K562 (cell line): ENCODE measurements around the gene SMIM3. TPM values are rescaled to one million over a fixed set of nuclear protein-coding genes. Genes with fewer than 3 reads are reported as not detected.
A peak's percentile ranks its signal among the peaks of the same experiment; 100 is the strongest.

Experiments
- HNRNPL ChIP-seq: fragments of 200-400 bp; formaldehyde crosslinking; IDR thresholded peaks from 2 replicates; pipeline ENCODE4 v1.6.1; 2017; ENCODE audit warnings: low read depth, mild to moderate bottlenecking, low read length
- MED1 ChIP-seq: sonication (generic); formaldehyde crosslinking; IDR thresholded peaks from 2 replicates; pipeline ENCODE4 v1.8.1; 2023; ENCODE audit warnings: missing genetic modification reagents, borderline replicate concordance
- MEIS2 ChIP-seq: fragments of 450-650 bp; IDR thresholded peaks from 2 replicates; pipeline ENCODE4 v1.6.1; 2014; ENCODE audit warnings: mild to moderate bottlenecking; ENCODE audit not compliant: partially characterized antibody
- SLC30A9 ChIP-seq: fragments of 250-450 bp; sonication (Bioruptor Pico); IDR thresholded peaks from 2 replicates; pipeline ENCODE4 v1.8.0; 2022; ENCODE audit warnings: mild to moderate bottlenecking, moderate library complexity
- SP2 ChIP-seq: IDR thresholded peaks from 2 replicates; pipeline ENCODE4 v1.6.1; 2011; ENCODE audit warnings: mild to moderate bottlenecking, low read depth, low read length, moderate library complexity; ENCODE audit not compliant: poor library complexity, severe bottlenecking; ENCODE audit errors: extremely low read depth
- SRF ChIP-seq, 2 experiments: fragments of 250-450, 450-650 bp in 1 of 2; sonication (Bioruptor Pico) in 1 of 2; sonication (generic) in 1 of 2; formaldehyde crosslinking; IDR thresholded peaks; 2 replicates each; pipeline versions ENCODE4 v1.5.0 to v1.5.1; 2020 to 2022; ENCODE audit warnings: mild to moderate bottlenecking in 1 of 2, missing genetic modification reagents in 1 of 2
- STAG1 ChIP-seq: sonication (generic); formaldehyde crosslinking; IDR thresholded peaks from 2 replicates; pipeline ENCODE4 v1.5.0; 2020; ENCODE audit warnings: missing genetic modification reagents, borderline replicate concordance
- SUPT5H ChIP-seq: fragments of 450-650 bp; IDR thresholded peaks from 2 replicates; pipeline ENCODE4 v1.6.1; 2016
- ZNF274 ChIP-seq: IDR thresholded peaks from 2 replicates; pipeline ENCODE4 v1.6.1; 2011; ENCODE audit warnings: low read depth, mild to moderate bottlenecking, low read length, moderate library complexity, borderline replicate concordance
- ZNF316 ChIP-seq: fragments of 450-650 bp; IDR thresholded peaks from 2 replicates; pipeline ENCODE4 v1.6.1; 2016
- ZZZ3 ChIP-seq: fragments of 450-650 bp; IDR thresholded peaks from 2 replicates; pipeline ENCODE4 v1.6.1; 2016; ENCODE audit warnings: antibody characterized with exemption, mild to moderate bottlenecking, moderate library complexity
- polyA plus RNA-seq, 8 experiments: library from polyadenylated mRNA; depleted of rRNA in 4 of 8; stranded (reverse) in 5 of 8; unstranded in 3 of 8; fragments of >200 nt; fragmentation: Nextera tagmentation in 2 of 8; fragmentation: Illumina TruSeq in 1 of 8; extraction: Ambion mirVana in 2 of 8; extraction: Trizol in 1 of 8; gene quantifications; 2 replicates each; pipeline versions ENCODE4 v1.2.1 to v1.2.3, GENCODE V29; 2011 to 2014; ENCODE audit warnings: inconsistent platforms in 1 of 8, missing spikeins in 1 of 8
- total RNA-seq, 7 experiments: library from RNA; depleted of rRNA in 6 of 7; stranded (reverse); fragments of >200 nt in 6 of 7; fragmentation: Illumina TruSeq in 2 of 7; extraction: Trizol in 2 of 7; gene quantifications; 2 replicates each; pipeline versions ENCODE4 v1.2.1 to v1.2.3, GENCODE V29; 2011 to 2021; ENCODE audit warnings: low replicate concordance in 1 of 7
- TF ChIP-seq, protein P1 (sequence below): sonication (generic); formaldehyde crosslinking; IDR thresholded peaks from 2 replicates; pipeline ENCODE4 v1.4.0; 2020; ENCODE audit warnings: mild to moderate bottlenecking, missing genetic modification reagents
- TF ChIP-seq, protein P2 (sequence below): IDR thresholded peaks from 3 replicates; pipeline ENCODE4 v1.6.1; 2011; ENCODE audit warnings: borderline replicate concordance, mild to moderate bottlenecking, moderate library complexity; ENCODE audit not compliant: insufficient read length; ENCODE audit errors: extremely low read depth
- TF ChIP-seq, protein P3 (sequence below): fragments of 150-350 bp; conservative IDR thresholded peaks from 2 replicates; pipeline ENCODE4 v1.6.1; 2014; ENCODE audit warnings: low read length
- TF ChIP-seq, protein P4 (sequence below): IDR thresholded peaks from 2 replicates; pipeline ENCODE4 v1.6.1; 2016; ENCODE audit warnings: missing genetic modification characterization, missing compliant biosample characterization

SMIM3 gene
- total and polyA plus RNA-seq, 9 of the 15 experiments (the other 6 are each of a cell fraction or from before 2014, with no cell fraction given): 4.1 to 27.7 (median 13.6) TPM

DNA sequence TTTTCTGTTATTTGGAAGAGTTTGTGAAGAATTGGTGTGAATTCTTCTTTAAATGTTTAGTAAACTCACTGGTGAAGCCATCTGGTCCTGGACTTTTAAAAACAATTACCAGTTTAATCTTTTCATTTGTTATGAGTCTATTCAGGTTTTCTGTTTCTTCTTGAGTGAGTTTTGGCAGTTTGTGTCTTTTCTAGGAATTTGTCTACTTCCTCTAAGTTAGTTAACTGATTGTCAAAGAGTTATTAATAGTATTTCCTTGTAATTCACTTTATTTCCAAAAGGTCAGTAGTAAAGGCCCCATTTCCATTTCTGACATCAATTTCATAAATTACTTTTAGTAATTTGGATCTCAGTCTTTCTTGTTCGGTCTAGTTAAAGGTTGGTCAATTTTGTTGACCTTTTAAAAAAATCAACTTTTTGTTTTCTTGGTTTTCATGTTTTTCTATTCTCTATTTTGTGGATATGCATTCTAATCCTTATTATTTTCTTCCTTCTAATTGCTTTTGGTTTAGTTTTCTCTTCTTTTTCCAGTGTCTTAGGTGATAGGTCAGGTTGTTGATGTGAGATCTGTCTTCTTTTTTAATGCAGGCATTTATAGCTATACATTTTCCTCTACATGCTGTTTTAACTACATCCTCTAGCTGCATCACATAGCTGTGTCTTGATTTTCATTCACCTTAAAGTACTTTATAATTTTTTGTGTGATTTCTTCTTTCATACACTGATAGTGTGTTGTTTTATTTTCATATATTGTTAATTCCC lies 7.3 kb upstream of the SMIM3 start (continued):
- TF ChIP-seq, protein P1, sequence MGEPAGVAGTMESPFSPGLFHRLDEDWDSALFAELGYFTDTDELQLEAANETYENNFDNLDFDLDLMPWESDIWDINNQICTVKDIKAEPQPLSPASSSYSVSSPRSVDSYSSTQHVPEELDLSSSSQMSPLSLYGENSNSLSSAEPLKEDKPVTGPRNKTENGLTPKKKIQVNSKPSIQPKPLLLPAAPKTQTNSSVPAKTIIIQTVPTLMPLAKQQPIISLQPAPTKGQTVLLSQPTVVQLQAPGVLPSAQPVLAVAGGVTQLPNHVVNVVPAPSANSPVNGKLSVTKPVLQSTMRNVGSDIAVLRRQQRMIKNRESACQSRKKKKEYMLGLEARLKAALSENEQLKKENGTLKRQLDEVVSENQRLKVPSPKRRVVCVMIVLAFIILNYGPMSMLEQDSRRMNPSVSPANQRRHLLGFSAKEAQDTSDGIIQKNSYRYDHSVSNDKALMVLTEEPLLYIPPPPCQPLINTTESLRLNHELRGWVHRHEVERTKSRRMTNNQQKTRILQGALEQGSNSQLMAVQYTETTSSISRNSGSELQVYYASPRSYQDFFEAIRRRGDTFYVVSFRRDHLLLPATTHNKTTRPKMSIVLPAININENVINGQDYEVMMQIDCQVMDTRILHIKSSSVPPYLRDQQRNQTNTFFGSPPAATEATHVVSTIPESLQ (CRISPR knock-in tag): no peak
- TF ChIP-seq HNRNPL: no peak
- TF ChIP-seq, protein P2, sequence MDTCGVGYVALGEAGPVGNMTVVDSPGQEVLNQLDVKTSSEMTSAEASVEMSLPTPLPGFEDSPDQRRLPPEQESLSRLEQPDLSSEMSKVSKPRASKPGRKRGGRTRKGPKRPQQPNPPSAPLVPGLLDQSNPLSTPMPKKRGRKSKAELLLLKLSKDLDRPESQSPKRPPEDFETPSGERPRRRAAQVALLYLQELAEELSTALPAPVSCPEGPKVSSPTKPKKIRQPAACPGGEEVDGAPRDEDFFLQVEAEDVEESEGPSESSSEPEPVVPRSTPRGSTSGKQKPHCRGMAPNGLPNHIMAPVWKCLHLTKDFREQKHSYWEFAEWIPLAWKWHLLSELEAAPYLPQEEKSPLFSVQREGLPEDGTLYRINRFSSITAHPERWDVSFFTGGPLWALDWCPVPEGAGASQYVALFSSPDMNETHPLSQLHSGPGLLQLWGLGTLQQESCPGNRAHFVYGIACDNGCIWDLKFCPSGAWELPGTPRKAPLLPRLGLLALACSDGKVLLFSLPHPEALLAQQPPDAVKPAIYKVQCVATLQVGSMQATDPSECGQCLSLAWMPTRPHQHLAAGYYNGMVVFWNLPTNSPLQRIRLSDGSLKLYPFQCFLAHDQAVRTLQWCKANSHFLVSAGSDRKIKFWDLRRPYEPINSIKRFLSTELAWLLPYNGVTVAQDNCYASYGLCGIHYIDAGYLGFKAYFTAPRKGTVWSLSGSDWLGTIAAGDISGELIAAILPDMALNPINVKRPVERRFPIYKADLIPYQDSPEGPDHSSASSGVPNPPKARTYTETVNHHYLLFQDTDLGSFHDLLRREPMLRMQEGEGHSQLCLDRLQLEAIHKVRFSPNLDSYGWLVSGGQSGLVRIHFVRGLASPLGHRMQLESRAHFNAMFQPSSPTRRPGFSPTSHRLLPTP: no peak
- no peak for TF ChIP-seq STAG1 (CRISPR knock-in tag)
- no peak for TF ChIP-seq ZZZ3
- TF ChIP-seq, protein P3, sequence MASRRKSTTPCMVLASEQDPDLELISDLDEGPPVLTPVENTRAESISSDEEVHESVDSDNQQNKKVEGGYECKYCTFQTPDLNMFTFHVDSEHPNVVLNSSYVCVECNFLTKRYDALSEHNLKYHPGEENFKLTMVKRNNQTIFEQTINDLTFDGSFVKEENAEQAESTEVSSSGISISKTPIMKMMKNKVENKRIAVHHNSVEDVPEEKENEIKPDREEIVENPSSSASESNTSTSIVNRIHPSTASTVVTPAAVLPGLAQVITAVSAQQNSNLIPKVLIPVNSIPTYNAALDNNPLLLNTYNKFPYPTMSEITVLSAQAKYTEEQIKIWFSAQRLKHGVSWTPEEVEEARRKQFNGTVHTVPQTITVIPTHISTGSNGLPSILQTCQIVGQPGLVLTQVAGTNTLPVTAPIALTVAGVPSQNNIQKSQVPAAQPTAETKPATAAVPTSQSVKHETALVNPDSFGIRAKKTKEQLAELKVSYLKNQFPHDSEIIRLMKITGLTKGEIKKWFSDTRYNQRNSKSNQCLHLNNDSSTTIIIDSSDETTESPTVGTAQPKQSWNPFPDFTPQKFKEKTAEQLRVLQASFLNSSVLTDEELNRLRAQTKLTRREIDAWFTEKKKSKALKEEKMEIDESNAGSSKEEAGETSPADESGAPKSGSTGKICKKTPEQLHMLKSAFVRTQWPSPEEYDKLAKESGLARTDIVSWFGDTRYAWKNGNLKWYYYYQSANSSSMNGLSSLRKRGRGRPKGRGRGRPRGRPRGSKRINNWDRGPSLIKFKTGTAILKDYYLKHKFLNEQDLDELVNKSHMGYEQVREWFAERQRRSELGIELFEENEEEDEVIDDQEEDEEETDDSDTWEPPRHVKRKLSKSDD: no peak
- TF ChIP-seq, protein P4, sequence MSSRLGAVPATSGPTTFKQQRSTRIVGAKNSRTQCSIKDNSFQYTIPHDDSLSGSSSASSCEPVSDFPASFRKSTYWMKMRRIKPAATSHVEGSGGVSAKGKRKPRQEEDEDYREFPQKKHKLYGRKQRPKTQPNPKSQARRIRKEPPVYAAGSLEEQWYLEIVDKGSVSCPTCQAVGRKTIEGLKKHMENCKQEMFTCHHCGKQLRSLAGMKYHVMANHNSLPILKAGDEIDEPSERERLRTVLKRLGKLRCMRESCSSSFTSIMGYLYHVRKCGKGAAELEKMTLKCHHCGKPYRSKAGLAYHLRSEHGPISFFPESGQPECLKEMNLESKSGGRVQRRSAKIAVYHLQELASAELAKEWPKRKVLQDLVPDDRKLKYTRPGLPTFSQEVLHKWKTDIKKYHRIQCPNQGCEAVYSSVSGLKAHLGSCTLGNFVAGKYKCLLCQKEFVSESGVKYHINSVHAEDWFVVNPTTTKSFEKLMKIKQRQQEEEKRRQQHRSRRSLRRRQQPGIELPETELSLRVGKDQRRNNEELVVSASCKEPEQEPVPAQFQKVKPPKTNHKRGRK (tag): peak; percentile 69
- TF ChIP-seq ZNF274: no peak
- peak; percentile 33; the same call in 1 of the 2 replicates for TF ChIP-seq ZNF316
- no peak for TF ChIP-seq MED1
- TF ChIP-seq SRF (CRISPR knock-in tag; IDR thresholded peaks at IDR 0.05): no peak
- TF ChIP-seq SUPT5H: no peak
- peak; percentile 50 for TF ChIP-seq MEIS2
- no peak for TF ChIP-seq SP2
- no peak for TF ChIP-seq SLC30A9 (CRISPR knock-in tag)
